Measurements from ENCODE around the gene IL4R.

The IL4R gene

GRCh38 chr16:27363797-27364196 lies 50.0 kb downstream of the IL4R start:
- TF ChIP-seq EZH2phosphoT487 (IDR thresholded peaks at IDR 0.05; ENCODE audit: borderline replicate concordance, low read length): no peak
- TF ChIP-seq CTCF (IDR thresholded peaks at IDR 0.05; ENCODE audit: low read depth, low read length, poor library complexity, severe bottlenecking): no peak
- H3F3A ChIP-seq (ENCODE audit: control insufficient read depth, insufficient read depth): peaks cover 35% of the 10 kb centered on the region
- no peaks in the 10 kb centered on the region for H3K9me2 ChIP-seq (replicated peaks; ENCODE audit: control insufficient read depth, low read length)
- peaks cover 55% of the 10 kb centered on the region for H3K36me3 ChIP-seq (ENCODE audit: control insufficient read depth, low read length)
- peaks cover 3% of the 10 kb centered on the region; the same call in 1 of the 2 replicates for H3K27me3 ChIP-seq (ENCODE audit: control insufficient read depth, low read length)
- H4K20me1 ChIP-seq (ENCODE audit: control insufficient read depth, insufficient read depth, low read depth, low read length): peaks cover 6% of the 10 kb centered on the region; the same call in 1 of the 2 replicates
- H3K4me2 ChIP-seq (ENCODE audit: low read length): no peak overlapping the region
- no peak overlapping the region for H3K4me3 ChIP-seq (ENCODE audit: low read length)
- H3K27ac ChIP-seq (ENCODE audit: low read depth, low read length): no peak overlapping the region
- H3K4me1 ChIP-seq (ENCODE audit: control insufficient read depth, low read length): peaks cover 32% of the 10 kb centered on the region
- H3K9me3 ChIP-seq (ENCODE audit: control insufficient read depth, insufficient read depth, low read length): no peaks in the 10 kb centered on the region
- no peaks in the 10 kb centered on the region for H3K79me2 ChIP-seq (ENCODE audit: control insufficient read depth, low read length)

- Histone ChIP-seq H3K9me3 (ENCODE audit: control insufficient read depth, insufficient read depth, low read length) (peaks cover 1% of the 10 kb centered on the region; the same call in 1 of the 2 replicates), H3F3A (ENCODE audit: control insufficient read depth, insufficient read depth) (peaks cover 40% of the 10 kb centered on the region), H4K20me1 (ENCODE audit: control insufficient read depth, insufficient read depth, low read depth, low read length) (peaks cover 6% of the 10 kb centered on the region; the same call in 1 of the 2 replicates), H3K27me3 (ENCODE audit: control insufficient read depth, low read length) (peaks cover 3% of the 10 kb centered on the region; the same call in 1 of the 2 replicates), H3K4me1 (ENCODE audit: control insufficient read depth, low read length) (peaks cover 37% of the 10 kb centered on the region), H3K9me2 (replicated peaks; ENCODE audit: control insufficient read depth, low read length) (no peaks in the 10 kb centered on the region), H3K79me2 (ENCODE audit: control insufficient read depth, low read length) (no peaks in the 10 kb centered on the region), H3K27ac (ENCODE audit: low read depth, low read length) (no peak overlapping the region), H3K36me3 (ENCODE audit: control insufficient read depth, low read length) (peaks cover 47% of the 10 kb centered on the region), H3K4me2 (ENCODE audit: low read length) (no peak overlapping the region), H3K4me3 (ENCODE audit: low read length) (no peak overlapping the region)
- TF ChIP-seq CTCF (IDR thresholded peaks at IDR 0.05; ENCODE audit: low read depth, low read length, poor library complexity, severe bottlenecking): no peak
- TF ChIP-seq EZH2phosphoT487 (IDR thresholded peaks at IDR 0.05; ENCODE audit: borderline replicate concordance, low read length): no peak
Observed at GRCh38 chr16:27364493-27365141, 50.8 kb downstream of the IL4R start.

GRCh38 chr16:27365142-27366089 lies 51.6 kb downstream of the IL4R start:
- H3K36me3 ChIP-seq (ENCODE audit: control insufficient read depth, low read length): peaks cover 39% of the 10 kb centered on the region
- peaks cover 3% of the 10 kb centered on the region; the same call in 1 of the 2 replicates for H3K27me3 ChIP-seq (ENCODE audit: control insufficient read depth, low read length)
- H3K27ac ChIP-seq (ENCODE audit: low read depth, low read length): no peak overlapping the region
- TF ChIP-seq EZH2phosphoT487 (IDR thresholded peaks at IDR 0.05; ENCODE audit: borderline replicate concordance, low read length) (no peak), CTCF (IDR thresholded peaks at IDR 0.05; ENCODE audit: low read depth, low read length, poor library complexity, severe bottlenecking) (no peak)
- no peaks in the 10 kb centered on the region for H3K79me2 ChIP-seq (ENCODE audit: control insufficient read depth, low read length)
- H3K9me2 ChIP-seq (replicated peaks; ENCODE audit: control insufficient read depth, low read length): no peaks in the 10 kb centered on the region
- H4K20me1 ChIP-seq (ENCODE audit: control insufficient read depth, insufficient read depth, low read depth, low read length): peaks cover 6% of the 10 kb centered on the region; the same call in 1 of the 2 replicates
- no peak overlapping the region for H3K4me3 ChIP-seq (ENCODE audit: low read length)
- peaks cover 9% of the 10 kb centered on the region for H3K9me3 ChIP-seq (ENCODE audit: control insufficient read depth, insufficient read depth, low read length)
- H3F3A ChIP-seq (ENCODE audit: control insufficient read depth, insufficient read depth): peaks cover 40% of the 10 kb centered on the region
- no peak overlapping the region for H3K4me2 ChIP-seq (ENCODE audit: low read length)
- peaks cover 37% of the 10 kb centered on the region for H3K4me1 ChIP-seq (ENCODE audit: control insufficient read depth, low read length)

Data from DOHH2 (cell line).